Measurements from ENCODE around the gene TXLNB.

DNA sequence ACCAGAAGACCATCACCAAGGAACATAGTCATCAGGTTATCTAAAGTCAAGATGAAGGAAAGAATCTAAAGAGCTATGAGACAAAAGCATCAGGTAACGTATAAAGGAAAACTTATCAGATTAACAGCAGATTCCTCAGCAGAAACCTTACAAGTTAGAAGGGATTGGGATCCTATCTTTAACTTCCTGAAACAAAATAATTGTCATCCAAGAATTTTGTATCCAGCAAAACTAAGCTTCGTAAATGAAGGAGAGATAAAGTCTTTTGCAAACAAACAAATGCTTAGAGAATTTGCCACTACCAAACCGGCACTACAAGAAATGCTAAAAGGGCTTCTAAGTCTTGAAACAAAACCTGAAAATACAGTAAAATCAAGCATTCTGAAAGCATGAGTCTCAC, 86.0 kb downstream of the TXLNB start:
- TF ChIP-seq, protein P1, sequence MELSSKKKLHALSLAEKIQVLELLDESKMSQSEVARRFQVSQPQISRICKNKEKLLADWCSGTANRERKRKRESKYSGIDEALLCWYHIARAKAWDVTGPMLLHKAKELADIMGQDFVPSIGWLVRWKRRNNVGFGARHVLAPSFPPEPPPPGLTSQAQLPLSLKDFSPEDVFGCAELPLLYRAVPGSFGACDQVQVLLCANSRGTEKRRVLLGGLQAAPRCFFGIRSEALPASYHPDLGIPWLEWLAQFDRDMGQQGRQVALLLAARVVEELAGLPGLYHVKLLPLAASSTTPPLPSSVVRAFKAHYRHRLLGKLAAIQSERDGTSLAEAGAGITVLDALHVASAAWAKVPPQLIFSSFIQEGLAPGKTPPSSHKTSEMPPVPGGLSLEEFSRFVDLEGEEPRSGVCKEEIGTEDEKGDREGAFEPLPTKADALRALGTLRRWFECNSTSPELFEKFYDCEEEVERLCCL (CRISPR knock-in tag; IDR thresholded peaks at IDR 0.05; ENCODE audit: borderline replicate concordance), result no peak
- TF ChIP-seq, protein P2, sequence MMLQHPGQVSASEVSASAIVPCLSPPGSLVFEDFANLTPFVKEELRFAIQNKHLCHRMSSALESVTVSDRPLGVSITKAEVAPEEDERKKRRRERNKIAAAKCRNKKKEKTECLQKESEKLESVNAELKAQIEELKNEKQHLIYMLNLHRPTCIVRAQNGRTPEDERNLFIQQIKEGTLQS (CRISPR knock-in tag; IDR thresholded peaks at IDR 0.05), result no peak

All from HepG2 (cell line).